Muscle layer of colon (tissue), 2 donors: ENCODE data around the gene MAGI2.

ENCODE experiments used
- H3K27ac ChIP-seq: one replicate; pipeline ENCODE4 v1.7.0; 2013; ENCODE audit warnings: low read depth, mild to moderate bottlenecking, low read length, moderate library complexity
- H3K27me3 ChIP-seq, 2 donors: one replicate each; pipeline ENCODE4 v1.7.0; 2013; ENCODE audit warnings: low read length in 2 of 2, mild to moderate bottlenecking in 2 of 2; ENCODE audit not compliant: insufficient read depth in 2 of 2, control insufficient read depth in 1 of 2
- H3K36me3 ChIP-seq: one replicate; pipeline ENCODE4 v1.7.0; 2013; ENCODE audit warnings: mild to moderate bottlenecking, low read length; ENCODE audit not compliant: insufficient read depth
- H3K4me1 ChIP-seq: one replicate; pipeline ENCODE4 v1.7.0; 2013; ENCODE audit warnings: mild to moderate bottlenecking, low read length; ENCODE audit not compliant: insufficient read depth
- H3K4me3 ChIP-seq, 2 donors: one replicate each; pipeline ENCODE4 v1.7.0; 2013; ENCODE audit warnings: low read length in 2 of 2, low read depth in 1 of 2, mild to moderate bottlenecking in 1 of 2, moderate library complexity in 1 of 2
- H3K9ac ChIP-seq: one replicate; pipeline ENCODE4 v1.7.0; 2013; ENCODE audit warnings: low read length
- H3K9me3 ChIP-seq: one replicate; pipeline ENCODE4 v1.7.0; 2013; ENCODE audit warnings: mild to moderate bottlenecking, low read length
- donor health status: abdominal sarcoma.
- donor health status: Adenocarcinoma of cecum.

Gene MAGI2

GRCh38 chr7:78677391-78677790 is 776.1 kb downstream of the MAGI2 start:
- Histone ChIP-seq H3K4me3 (no peak overlapping the region), H3K36me3 (no peaks in the 10 kb centered on the region), H3K9ac (no peak overlapping the region), H3K27ac (no peak overlapping the region), H3K9me3 (no peaks in the 10 kb centered on the region), H3K27me3 (no peaks in the 10 kb centered on the region), H3K4me1 (no peaks in the 10 kb centered on the region)

DNA sequence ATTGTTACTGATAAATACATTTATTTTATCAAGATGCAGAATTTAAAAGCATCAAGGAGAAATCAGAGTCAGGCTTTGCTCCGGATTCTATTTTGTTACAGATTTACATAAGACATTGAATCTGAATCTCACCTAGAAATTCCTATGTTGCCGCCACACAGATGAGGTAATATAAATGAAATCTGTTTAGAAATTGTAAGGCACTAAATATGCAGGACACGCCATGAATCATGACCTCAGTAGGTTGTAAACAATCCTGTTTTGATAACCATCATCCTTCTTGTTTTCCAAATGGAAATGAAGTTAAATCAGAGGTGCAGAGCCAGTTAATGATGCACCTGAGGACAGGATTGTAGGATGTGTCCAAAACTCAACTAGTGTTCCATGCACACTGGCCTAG is 778.0 kb downstream of the MAGI2 start:
- Histone ChIP-seq H3K4me3 (no peak overlapping the region), H3K4me1 (no peaks in the 10 kb centered on the region), H3K9ac (no peak overlapping the region), H3K36me3 (no peaks in the 10 kb centered on the region), H3K9me3 (no peaks in the 10 kb centered on the region), H3K27me3 (no peaks in the 10 kb centered on the region), H3K27ac (no peak overlapping the region)

DNA sequence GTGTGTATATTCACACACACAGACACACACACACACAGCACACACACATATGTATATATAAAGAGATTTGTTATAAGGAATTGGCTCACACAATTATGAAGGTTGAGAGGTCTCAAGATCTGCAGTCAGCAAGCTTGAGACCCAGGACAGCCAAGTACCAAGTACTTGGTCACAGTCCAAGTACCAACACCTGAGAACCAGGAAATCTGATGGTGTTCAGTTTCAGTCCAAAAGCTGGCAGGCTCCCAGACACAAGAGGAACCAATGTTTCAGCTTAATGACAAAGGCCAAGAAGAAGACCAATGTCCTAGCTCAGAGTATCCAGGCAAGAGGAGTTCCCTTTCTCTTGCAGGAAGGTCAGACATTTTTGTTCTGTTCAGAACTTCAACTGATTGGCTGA is 780.2 kb downstream of the MAGI2 start:
- Histone ChIP-seq H3K27ac (no peak overlapping the region), H3K9ac (no peak overlapping the region), H3K36me3 (no peaks in the 10 kb centered on the region), H3K4me3 (no peak overlapping the region), H3K9me3 (no peaks in the 10 kb centered on the region), H3K4me1 (no peaks in the 10 kb centered on the region), H3K27me3 (no peaks in the 10 kb centered on the region)

- Histone ChIP-seq H3K9me3 (no peaks in the 10 kb centered on the region), H3K4me3 (no peak overlapping the region), H3K27me3 (no peaks in the 10 kb centered on the region), H3K4me1 (no peaks in the 10 kb centered on the region), H3K9ac (no peak overlapping the region), H3K27ac (no peak overlapping the region), H3K36me3 (no peaks in the 10 kb centered on the region)
Observed at GRCh38 chr7:78662939-78663338, 790.5 kb downstream of the MAGI2 start.

DNA sequence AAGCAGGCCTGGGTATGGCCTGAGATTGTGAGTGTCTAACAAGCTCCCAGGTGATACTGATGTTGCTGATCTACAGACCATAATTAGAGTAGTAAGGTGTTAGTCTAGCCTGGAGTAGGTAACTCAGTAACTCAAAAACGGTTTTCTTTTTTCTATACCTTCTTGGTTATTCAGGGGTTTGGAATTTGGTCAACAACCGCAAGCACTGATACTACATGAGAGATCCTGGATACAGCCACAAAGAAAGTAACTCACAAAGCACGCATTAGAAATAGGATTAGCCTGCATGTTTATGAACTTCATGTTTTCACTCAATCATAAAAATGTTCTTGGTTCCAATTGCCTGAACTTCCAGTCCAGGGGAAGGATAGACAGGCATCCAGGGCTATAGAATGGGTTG is 803.5 kb downstream of the MAGI2 start:
- Histone ChIP-seq H3K27me3 (no peaks in the 10 kb centered on the region), H3K4me3 (no peak overlapping the region), H3K9me3 (no peaks in the 10 kb centered on the region), H3K4me1 (no peaks in the 10 kb centered on the region), H3K27ac (no peak overlapping the region), H3K36me3 (no peaks in the 10 kb centered on the region), H3K9ac (no peak overlapping the region)

DNA sequence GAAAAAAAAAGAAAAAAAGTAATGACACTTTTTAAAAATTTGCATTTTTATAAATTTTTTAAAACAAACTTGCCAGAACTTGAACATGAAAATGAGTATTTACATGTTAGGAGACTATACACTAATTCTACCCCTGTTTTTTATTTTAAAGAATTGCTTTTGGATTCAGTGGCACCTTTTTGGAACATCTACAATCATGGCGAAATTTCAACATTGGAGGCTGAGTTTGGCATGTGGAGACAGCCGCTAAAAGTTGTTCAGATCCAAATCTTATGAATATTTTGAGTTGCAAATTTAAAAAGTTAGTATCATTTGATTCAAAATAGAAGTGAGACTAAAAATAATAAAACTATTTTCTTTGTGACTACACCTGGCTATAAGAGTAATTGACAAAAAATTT is 804.2 kb downstream of the MAGI2 start:
- Histone ChIP-seq H3K4me3 (no peak overlapping the region), H3K9me3 (no peaks in the 10 kb centered on the region), H3K9ac (no peak overlapping the region), H3K4me1 (no peaks in the 10 kb centered on the region), H3K27ac (no peak overlapping the region), H3K36me3 (no peaks in the 10 kb centered on the region), H3K27me3 (no peaks in the 10 kb centered on the region)

- Histone ChIP-seq H3K27me3 (no peaks in the 10 kb centered on the region), H3K9ac (no peak overlapping the region), H3K9me3 (no peaks in the 10 kb centered on the region), H3K4me1 (no peaks in the 10 kb centered on the region), H3K27ac (no peak overlapping the region), H3K36me3 (no peaks in the 10 kb centered on the region), H3K4me3 (no peak overlapping the region)
Observed at GRCh38 chr7:78642751-78643150, 810.7 kb downstream of the MAGI2 start.

DNA sequence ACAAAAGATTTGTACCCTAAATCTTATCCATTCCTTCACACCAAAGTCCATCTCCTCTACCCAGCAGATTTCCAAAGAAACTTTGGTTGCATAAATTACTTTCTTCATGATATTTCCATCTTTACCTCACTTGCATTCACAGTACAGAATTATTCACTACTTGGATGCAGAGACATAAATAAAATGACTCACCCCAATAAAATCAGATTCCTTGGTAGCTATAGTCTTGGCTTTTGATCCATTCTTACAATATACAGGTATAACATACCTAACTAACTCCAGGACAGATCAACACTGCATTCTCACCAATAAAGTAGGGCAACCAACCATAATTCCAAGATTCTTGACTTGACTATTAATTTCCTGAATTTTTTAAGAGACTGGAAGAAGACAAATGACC is 815.1 kb downstream of the MAGI2 start:
- H3K9me3 ChIP-seq: no peaks in the 10 kb centered on the region
- no peak overlapping the region for H3K4me3 ChIP-seq
- no peaks in the 10 kb centered on the region for H3K27me3 ChIP-seq
- H3K27ac ChIP-seq: no peak overlapping the region
- H3K36me3 ChIP-seq: no peaks in the 10 kb centered on the region
- H3K4me1 ChIP-seq: no peaks in the 10 kb centered on the region
- H3K9ac ChIP-seq: no peak overlapping the region

- Histone ChIP-seq H3K9me3 (no peaks in the 10 kb centered on the region), H3K9ac (no peak overlapping the region), H3K4me1 (no peaks in the 10 kb centered on the region), H3K36me3 (no peaks in the 10 kb centered on the region), H3K4me3 (no peak overlapping the region), H3K27ac (no peak overlapping the region), H3K27me3 (no peaks in the 10 kb centered on the region)
Observed at GRCh38 chr7:78636727-78637126, 816.7 kb downstream of the MAGI2 start.

GRCh38 chr7:78635026-78635793 is 818.3 kb downstream of the MAGI2 start:
- Histone ChIP-seq H3K9me3 (no peaks in the 10 kb centered on the region), H3K36me3 (no peaks in the 10 kb centered on the region), H3K4me1 (no peaks in the 10 kb centered on the region), H3K9ac (no peak overlapping the region), H3K27me3 (no peaks in the 10 kb centered on the region), H3K27ac (no peak overlapping the region), H3K4me3 (no peak overlapping the region)

DNA sequence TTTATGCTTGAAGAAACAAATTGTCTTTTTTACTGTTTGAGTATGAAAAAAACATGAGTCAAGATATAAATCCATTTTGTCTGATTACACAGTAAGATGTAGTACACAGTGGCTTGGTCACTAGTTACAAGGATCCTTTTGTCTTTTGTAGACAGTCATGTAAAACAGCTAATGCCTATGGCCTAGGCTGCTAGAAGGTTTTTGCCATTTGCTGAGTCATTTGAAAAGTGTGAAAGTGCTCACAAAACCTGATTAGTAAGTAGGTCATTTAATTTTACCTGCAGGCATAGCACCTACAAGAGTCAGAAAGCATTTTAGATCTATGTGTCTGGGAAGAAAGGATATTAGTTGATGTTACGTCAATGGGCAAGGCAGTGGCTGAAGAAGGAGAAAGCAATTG is 819.4 kb downstream of the MAGI2 start:
- no peaks in the 10 kb centered on the region for H3K4me1 ChIP-seq
- no peaks in the 10 kb centered on the region for H3K36me3 ChIP-seq
- H3K4me3 ChIP-seq: no peak overlapping the region
- no peaks in the 10 kb centered on the region for H3K27me3 ChIP-seq
- no peak overlapping the region for H3K27ac ChIP-seq
- no peak overlapping the region for H3K9ac ChIP-seq
- H3K9me3 ChIP-seq: no peaks in the 10 kb centered on the region

GRCh38 chr7:78620920-78621319 is 832.5 kb downstream of the MAGI2 start:
- no peak overlapping the region for H3K9ac ChIP-seq
- H3K4me1 ChIP-seq: no peaks in the 10 kb centered on the region
- no peak overlapping the region for H3K27ac ChIP-seq
- no peak overlapping the region for H3K4me3 ChIP-seq
- no peaks in the 10 kb centered on the region for H3K9me3 ChIP-seq
- H3K36me3 ChIP-seq: no peaks in the 10 kb centered on the region
- no peaks in the 10 kb centered on the region for H3K27me3 ChIP-seq
